ENCODE results near the gene STX10.

STX10 gene

GRCh38 chr19:13099073-13099999 lies 50.8 kb downstream of the STX10 start:
- DNase-seq: peak; percentile 65

GRCh38 chr19:13098277-13099072 lies 51.7 kb downstream of the STX10 start:
- peak; percentile 71 for DNase-seq

- no peak for DNase-seq
These were observed 52.5 kb downstream of the STX10 start for GRCh38 chr19:13097463-13098258.

GRCh38 chr19:13097033-13097462 lies 53.1 kb downstream of the STX10 start:
- no peak for DNase-seq

GRCh38 chr19:13095934-13096927 lies 53.9 kb downstream of the STX10 start:
- no peak for DNase-seq

GRCh38 chr19:13095393-13095784 lies 54.8 kb downstream of the STX10 start:
- no peak for DNase-seq

GRCh38 chr19:13094771-13095392 lies 55.3 kb downstream of the STX10 start:
- no peak for DNase-seq

GRCh38 chr19:13094106-13094504 lies 56.1 kb downstream of the STX10 start:
- DNase-seq: no peak
